ENCODE measurements around the gene PIK3R2.

DNA sequence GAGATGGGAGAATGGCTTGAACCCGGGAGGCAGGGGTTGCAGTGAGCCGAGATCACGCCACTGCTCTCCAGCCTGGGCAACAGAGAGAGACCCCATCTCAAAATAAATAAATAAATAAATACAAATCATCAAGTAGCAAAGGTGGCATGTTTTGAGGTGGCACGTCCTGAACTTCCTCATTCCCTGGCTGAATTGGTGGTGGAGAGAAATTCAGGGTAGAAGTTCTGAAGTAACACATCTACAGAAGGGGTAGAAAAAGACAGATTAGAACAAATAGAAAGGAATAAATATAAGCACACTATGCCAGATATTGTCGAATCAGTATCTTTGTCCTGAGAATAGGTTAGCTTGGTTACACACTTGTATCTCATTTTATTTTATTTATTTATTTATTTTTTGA, 27.0 kb downstream of the PIK3R2 start:
- TF ChIP-seq, protein P1, sequence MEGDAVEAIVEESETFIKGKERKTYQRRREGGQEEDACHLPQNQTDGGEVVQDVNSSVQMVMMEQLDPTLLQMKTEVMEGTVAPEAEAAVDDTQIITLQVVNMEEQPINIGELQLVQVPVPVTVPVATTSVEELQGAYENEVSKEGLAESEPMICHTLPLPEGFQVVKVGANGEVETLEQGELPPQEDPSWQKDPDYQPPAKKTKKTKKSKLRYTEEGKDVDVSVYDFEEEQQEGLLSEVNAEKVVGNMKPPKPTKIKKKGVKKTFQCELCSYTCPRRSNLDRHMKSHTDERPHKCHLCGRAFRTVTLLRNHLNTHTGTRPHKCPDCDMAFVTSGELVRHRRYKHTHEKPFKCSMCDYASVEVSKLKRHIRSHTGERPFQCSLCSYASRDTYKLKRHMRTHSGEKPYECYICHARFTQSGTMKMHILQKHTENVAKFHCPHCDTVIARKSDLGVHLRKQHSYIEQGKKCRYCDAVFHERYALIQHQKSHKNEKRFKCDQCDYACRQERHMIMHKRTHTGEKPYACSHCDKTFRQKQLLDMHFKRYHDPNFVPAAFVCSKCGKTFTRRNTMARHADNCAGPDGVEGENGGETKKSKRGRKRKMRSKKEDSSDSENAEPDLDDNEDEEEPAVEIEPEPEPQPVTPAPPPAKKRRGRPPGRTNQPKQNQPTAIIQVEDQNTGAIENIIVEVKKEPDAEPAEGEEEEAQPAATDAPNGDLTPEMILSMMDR (conservative IDR thresholded peaks at IDR 0.05; ENCODE audit: low read length), result no peak
- no peak for TF ChIP-seq EZH2phosphoT487 (IDR thresholded peaks at IDR 0.05; ENCODE audit: borderline replicate concordance, low read depth, low read length)

Data from OCI-LY7 (cell line).